ENCODE results near the gene MZT2B. TPM values are rescaled to one million over a fixed set of nuclear protein-coding genes. Genes with fewer than 3 reads are reported as not detected.
"Not testable (repeated sequence)": the region's sequence is repeated elsewhere in the genome, so short reads cannot be mapped to it uniquely, and the experiment has no call there.

MZT2B gene
- total and polyA plus RNA-seq, 2 donors (not counting 1 experiment from before 2014, with no cell fraction given), result 119 to 152 TPM

GRCh38 chr2:130198343-130198742, 16.3 kb downstream of the MZT2B start, which contains the start of gene TUBA3E:
TUBA3E (minus strand) TSS chr2:130198439; CDS start chr2:130198360, 79 bp downstream.
- Histone ChIP-seq H3K4me2 (replicated peaks; ENCODE audit: low read depth, low read length, poor library complexity, severe bottlenecking) (no peak within 1 kb of the TSS), H3K4me1 (ENCODE audit: control insufficient read depth in 2 of 2, insufficient read depth in 2 of 2, low read length in 2 of 2) (no peaks in the 10 kb centered on the region), H4K20me1 (ENCODE audit: control insufficient read depth, insufficient read depth, low read length, poor library complexity, severe bottlenecking) (no peaks in the 10 kb centered on the region), H3K79me2 (ENCODE audit: control insufficient read depth, insufficient read depth, low read length) (no peaks in the 10 kb centered on the region), H3K4me3 (ENCODE audit: control extremely low read depth in 1 of 5, extremely low read depth in 1 of 5, insufficient read depth in 1 of 5, low read depth in 2 of 5, low read length in 4 of 5) (no peak within 1 kb of the TSS), H3K36me3 (replicated peaks in 1 of 2; ENCODE audit: control extremely low read depth in 1 of 2, control insufficient read depth in 1 of 2, extremely low read depth in 1 of 2, insufficient read depth in 2 of 2, low read length in 1 of 2) (no peaks in the 10 kb centered on the region), H3K27ac (ENCODE audit: low read length in 2 of 2) (no peak within 1 kb of the TSS), H3K9me3 (ENCODE audit: control extremely low read depth in 1 of 3, control insufficient read depth in 2 of 3, insufficient read depth in 1 of 3, low read length in 2 of 3) (no peaks in the 10 kb centered on the region), H3K9ac (ENCODE audit: low read length) (no peak within 1 kb of the TSS), H2AFZ (ENCODE audit: insufficient read depth, low read depth, low read length, poor library complexity, severe bottlenecking) (no peak within 1 kb of the TSS), H3K27me3 (replicated peaks in 1 of 4; ENCODE audit: control extremely low read depth in 1 of 4, control insufficient read depth in 3 of 4, insufficient read depth in 4 of 4, low read length in 3 of 4) (no peaks in the 10 kb centered on the region)
- H3K27me3 Mint-ChIP-seq, result no peaks in the 10 kb centered on the region
- H3K4me3 Mint-ChIP-seq, result no peak within 1 kb of the TSS
- POLR2A ChIA-PET, result no interaction called here
- TF ChIP-seq CTCF (IDR thresholded peaks at IDR 0.05), result no peak
- TF ChIP-seq EZH2 (IDR thresholded peaks at IDR 0.05; ENCODE audit: borderline replicate concordance, insufficient read depth, low read depth, low read length, poor library complexity, severe bottlenecking), result no peak
- no peaks in the 10 kb centered on the region for H3K9me3 Mint-ChIP-seq (ENCODE audit: insufficient read depth)
- WGBS (ENCODE audit: insufficient coverage), result no CpG with 5 or more reads among the region's 26 CpGs
- no peak for ATAC-seq (ENCODE audit: low read depth)
- H3K4me1 Mint-ChIP-seq, result no peaks in the 10 kb centered on the region
- no peak within 1 kb of the TSS for H3K27ac Mint-ChIP-seq
- no peak for DNase-seq
- intact Hi-C loops (cut with micrococcal nuclease), result no loop called here
- CTCF ChIA-PET, result no interaction called here

- H3K36me3 ChIP-seq (replicated peaks in 1 of 2; ENCODE audit: control extremely low read depth in 1 of 2, control insufficient read depth in 1 of 2, extremely low read depth in 1 of 2, insufficient read depth in 2 of 2, low read length in 1 of 2); H3K79me2 ChIP-seq (ENCODE audit: control insufficient read depth, insufficient read depth, low read length); H4K20me1 ChIP-seq (ENCODE audit: control insufficient read depth, insufficient read depth, low read length, poor library complexity, severe bottlenecking); CTCF ChIA-PET; POLR2A ChIA-PET; H3K27me3 Mint-ChIP-seq; intact Hi-C loops (cut with micrococcal nuclease); H3K9ac ChIP-seq (ENCODE audit: low read length); H3K4me1 ChIP-seq (ENCODE audit: control insufficient read depth in 2 of 2, insufficient read depth in 2 of 2, low read length in 2 of 2); H3K4me1 Mint-ChIP-seq; ATAC-seq (ENCODE audit: low read depth); DNase-seq; H3K27me3 ChIP-seq (replicated peaks in 1 of 4; ENCODE audit: control extremely low read depth in 1 of 4, control insufficient read depth in 3 of 4, insufficient read depth in 4 of 4, low read length in 3 of 4); H3K27ac ChIP-seq (ENCODE audit: low read length in 2 of 2); H3K4me3 Mint-ChIP-seq; H3K9me3 ChIP-seq (ENCODE audit: control extremely low read depth in 1 of 3, control insufficient read depth in 2 of 3, insufficient read depth in 1 of 3, low read length in 2 of 3); H3K4me3 ChIP-seq (ENCODE audit: control extremely low read depth in 1 of 5, extremely low read depth in 1 of 5, insufficient read depth in 1 of 5, low read depth in 2 of 5, low read length in 4 of 5); H3K27ac Mint-ChIP-seq; H3K4me2 ChIP-seq (replicated peaks; ENCODE audit: low read depth, low read length, poor library complexity, severe bottlenecking); H2AFZ ChIP-seq (ENCODE audit: insufficient read depth, low read depth, low read length, poor library complexity, severe bottlenecking); H3K9me3 Mint-ChIP-seq (ENCODE audit: insufficient read depth): not testable (repeated sequence)
- no CpG with 5 or more reads among the region's 7 CpGs for WGBS (ENCODE audit: insufficient coverage)
Measured at GRCh38 chr2:130202518-130202917, 20.5 kb downstream of the MZT2B start.

- H3K36me3 ChIP-seq (replicated peaks in 1 of 2; ENCODE audit: control extremely low read depth in 1 of 2, control insufficient read depth in 1 of 2, extremely low read depth in 1 of 2, insufficient read depth in 2 of 2, low read length in 1 of 2); H4K20me1 ChIP-seq (ENCODE audit: control insufficient read depth, insufficient read depth, low read length, poor library complexity, severe bottlenecking); POLR2A ChIA-PET; H3K4me3 Mint-ChIP-seq; H3K27me3 Mint-ChIP-seq; CTCF ChIA-PET; H3K4me2 ChIP-seq (replicated peaks; ENCODE audit: low read depth, low read length, poor library complexity, severe bottlenecking); H3K4me3 ChIP-seq (ENCODE audit: control extremely low read depth in 1 of 5, extremely low read depth in 1 of 5, insufficient read depth in 1 of 5, low read depth in 2 of 5, low read length in 4 of 5); H3K79me2 ChIP-seq (ENCODE audit: control insufficient read depth, insufficient read depth, low read length); DNase-seq; H3K9ac ChIP-seq (ENCODE audit: low read length); H3K4me1 ChIP-seq (ENCODE audit: control insufficient read depth in 2 of 2, insufficient read depth in 2 of 2, low read length in 2 of 2); H2AFZ ChIP-seq (ENCODE audit: insufficient read depth, low read depth, low read length, poor library complexity, severe bottlenecking); H3K4me1 Mint-ChIP-seq; H3K9me3 Mint-ChIP-seq (ENCODE audit: insufficient read depth); H3K27ac Mint-ChIP-seq; H3K9me3 ChIP-seq (ENCODE audit: control extremely low read depth in 1 of 3, control insufficient read depth in 2 of 3, insufficient read depth in 1 of 3, low read length in 2 of 3); H3K27ac ChIP-seq (ENCODE audit: low read length in 2 of 2); ATAC-seq (ENCODE audit: low read depth); intact Hi-C loops (cut with micrococcal nuclease); H3K27me3 ChIP-seq (replicated peaks in 1 of 4; ENCODE audit: control extremely low read depth in 1 of 4, control insufficient read depth in 3 of 4, insufficient read depth in 4 of 4, low read length in 3 of 4): not testable (repeated sequence)
- WGBS (ENCODE audit: insufficient coverage), result 100% methylated on average over 1 of the region's 3 CpGs
Measured at GRCh38 chr2:130203150-130203549, 21.1 kb downstream of the MZT2B start.
